ENCODE data around the gene AHRR. TPM values are rescaled to one million over a fixed set of nuclear protein-coding genes. Genes with fewer than 3 reads are reported as not detected.

Gene AHRR
- total RNA-seq, 1 donor from 2014 or later, result 23.9 TPM

- DNase-seq (ENCODE audit: extremely low read depth, low read depth, low spot score), result no peak
Observed at GRCh38 chr5:318931-319601, 2.4 kb upstream of the AHRR start.

- DNase-seq (ENCODE audit: extremely low read depth, low read depth, low spot score), result no peak
Observed at GRCh38 chr5:320524-321229, 837 bp upstream of the AHRR start.

GRCh38 chr5:321726-322251, 275 bp downstream of the AHRR start:
- DNase-seq (ENCODE audit: extremely low read depth, low read depth, low spot score), result no peak

GRCh38 chr5:322281-322941, 897 bp downstream of the AHRR start:
- no peak for DNase-seq (ENCODE audit: extremely low read depth, low read depth, low spot score)

- no peak for DNase-seq (ENCODE audit: extremely low read depth, low read depth, low spot score)
Observed at GRCh38 chr5:322942-323879, 1.7 kb downstream of the AHRR start.

- no peak for DNase-seq (ENCODE audit: extremely low read depth, low read depth, low spot score)
Observed at GRCh38 chr5:324736-325612, 3.5 kb downstream of the AHRR start.

GRCh38 chr5:326109-326508, 4.6 kb downstream of the AHRR start:
- no peak for DNase-seq (ENCODE audit: extremely low read depth, low read depth, low spot score)

- DNase-seq (ENCODE audit: extremely low read depth, low read depth, low spot score), result no peak
Observed at GRCh38 chr5:329121-329735, 7.7 kb downstream of the AHRR start.

- no peak for DNase-seq (ENCODE audit: extremely low read depth, low read depth, low spot score)
Observed at GRCh38 chr5:329768-330167, 8.3 kb downstream of the AHRR start.

GRCh38 chr5:332843-333242, 11.3 kb downstream of the AHRR start:
- no peak for DNase-seq (ENCODE audit: extremely low read depth, low read depth, low spot score)

GRCh38 chr5:333945-334344, 12.4 kb downstream of the AHRR start:
- no peak for DNase-seq (ENCODE audit: extremely low read depth, low read depth, low spot score)

- no peak for DNase-seq (ENCODE audit: extremely low read depth, low read depth, low spot score)
Observed at GRCh38 chr5:334903-335739, 13.6 kb downstream of the AHRR start.

- DNase-seq (ENCODE audit: extremely low read depth, low read depth, low spot score), result no peak
Observed at GRCh38 chr5:335740-336038, 14.2 kb downstream of the AHRR start.

GRCh38 chr5:337563-338130, 16.1 kb downstream of the AHRR start:
- no peak for DNase-seq (ENCODE audit: extremely low read depth, low read depth, low spot score)

- DNase-seq (ENCODE audit: extremely low read depth, low read depth, low spot score), result no peak
Observed at GRCh38 chr5:342501-343460, 21.3 kb downstream of the AHRR start.

- no peak for DNase-seq (ENCODE audit: extremely low read depth, low read depth, low spot score)
Observed at GRCh38 chr5:343461-344401, 22.2 kb downstream of the AHRR start.
